Endothelial cell of umbilical vein (primary cell): ENCODE data around the gene DIP2A. TPM values are rescaled to one million over a fixed set of nuclear protein-coding genes. Genes with fewer than 3 reads are reported as not detected.

ENCODE experiments used
- BruUV-seq: library from RNA; stranded (reverse); fragments of 400-500 nt; replicated peaks from 2 replicates; lab custom pipeline; 2021; lab: Mats Ljungman, UMichigan
- CTCF ChIA-PET: fragments of 300-600, 350-600 bp; sonication (Branson Sonifier 250); formaldehyde crosslinking; loops from one replicate; lab custom pipeline; 2021; ENCODE audit warnings: antibody characterized with exemption, inconsistent platforms; lab: Charles Lee
- POLR2A ChIA-PET: fragments of 300-600, 350-600 bp; sonication (Branson Sonifier 250); formaldehyde crosslinking; loops from one replicate; lab custom pipeline; 2021; ENCODE audit warnings: antibody characterized with exemption, inconsistent platforms; lab: Charles Lee
- DNase-seq: peaks from one replicate; pipeline ENCODE4 v3.0.0-alpha.2; 2011; ENCODE audit warnings: low read depth, low spot score
- FAIRE-seq: peaks from 2 replicates; lab custom pipeline; 2011; peaks lifted over from hg19 to GRCh38; lab: Jason Lieb, UNC
- H2AFZ ChIP-seq: 2 replicates; pipeline ENCODE4 v1.6.0; 2012; ENCODE audit warnings: low read depth, low read length, control low read depth, inconsistent platforms
- H3K27ac ChIP-seq: 2 replicates; pipeline ENCODE4 v1.5.1; 2011; ENCODE audit warnings: low read depth, mild to moderate bottlenecking, control low read depth, low read length, moderate library complexity; ENCODE audit not compliant: insufficient read depth
- H3K27me3 ChIP-seq, 2 experiments: 2 replicates each; pipeline versions ENCODE4 v1.6.0 to v1.6.1; 2011; ENCODE audit warnings: low read length in 2 of 2, mixed read lengths in 1 of 2; ENCODE audit not compliant: control insufficient read depth in 2 of 2, insufficient read depth in 2 of 2
- H3K36me3 ChIP-seq, 2 experiments: 2 replicates in 1 of 2; 3 replicates in 1 of 2; pipeline ENCODE4 v1.5.1; 2011; ENCODE audit warnings: low read length in 2 of 2, mild to moderate bottlenecking in 1 of 2, moderate library complexity in 1 of 2; ENCODE audit not compliant: control insufficient read depth in 2 of 2, insufficient read depth in 2 of 2; ENCODE audit errors: extremely low read depth in 1 of 2
- H3K4me1 ChIP-seq: 3 replicates; pipeline ENCODE4 v1.5.1; 2011; ENCODE audit warnings: mild to moderate bottlenecking, low read length; ENCODE audit not compliant: control insufficient read depth, insufficient read depth; ENCODE audit errors: extremely low read depth
- H3K4me2 ChIP-seq: 2 replicates; pipeline ENCODE4 v1.6.1; 2011; ENCODE audit warnings: low read length, control low read depth, mixed read lengths; ENCODE audit not compliant: insufficient read depth
- H3K4me3 ChIP-seq, 3 experiments: fragments of 200-600 bp in 1 of 3; sonication (generic), shearing (Covaris generic) in 1 of 3; replicated peaks in 1 of 3; 2 replicates each; pipeline ENCODE4 v1.5.1; 2011 to 2016; ENCODE audit warnings: control low read depth in 3 of 3, low read length in 3 of 3, mild to moderate bottlenecking in 2 of 3, inconsistent platforms in 1 of 3, low read depth in 1 of 3, moderate library complexity in 1 of 3; ENCODE audit not compliant: insufficient read depth in 1 of 3
- H3K79me2 ChIP-seq: 2 replicates; pipeline ENCODE4 v1.6.0; 2012; ENCODE audit warnings: low read length, inconsistent platforms; ENCODE audit not compliant: control insufficient read depth, insufficient read depth
- H3K9ac ChIP-seq: replicated peaks from 2 replicates; pipeline ENCODE3; 2011; ENCODE audit warnings: low read length, control low read depth; ENCODE audit not compliant: insufficient read depth; ENCODE audit errors: extremely low read depth
- H3K9me1 ChIP-seq: replicated peaks from 3 replicates; pipeline ENCODE4 v1.6.0; 2011; ENCODE audit warnings: mild to moderate bottlenecking, low read length; ENCODE audit not compliant: control insufficient read depth, insufficient read depth; ENCODE audit errors: extremely low read depth
- H3K9me3 ChIP-seq: replicated peaks from 2 replicates; pipeline ENCODE4 v1.5.1; 2012; ENCODE audit warnings: low read length, inconsistent platforms; ENCODE audit not compliant: control insufficient read depth, insufficient read depth
- H4K20me1 ChIP-seq: replicated peaks from 2 replicates; pipeline ENCODE3; 2011; ENCODE audit warnings: mild to moderate bottlenecking, low read length; ENCODE audit not compliant: control insufficient read depth, insufficient read depth; ENCODE audit errors: extremely low read depth
- EZH2 ChIP-seq: IDR thresholded peaks from 2 replicates; pipeline ENCODE4 v1.6.1; 2012; ENCODE audit warnings: borderline replicate concordance, low read depth, mild to moderate bottlenecking, moderate library complexity, low read length, inconsistent platforms; ENCODE audit not compliant: severe bottlenecking
- FOS ChIP-seq: IDR thresholded peaks from 2 replicates; pipeline ENCODE4 v1.6.1; 2011; ENCODE audit warnings: mild to moderate bottlenecking, low read length, moderate library complexity, borderline replicate concordance; ENCODE audit not compliant: insufficient read depth
- GATA2 ChIP-seq: IDR thresholded peaks from 2 replicates; pipeline ENCODE4 v1.7.0; 2011; ENCODE audit warnings: low read depth, mild to moderate bottlenecking, moderate library complexity, mixed read lengths, low read length; ENCODE audit not compliant: insufficient read length, insufficient read depth
- JUN ChIP-seq: IDR thresholded peaks from 2 replicates; pipeline ENCODE4 v1.6.1; 2011; ENCODE audit warnings: borderline replicate concordance, low read depth; ENCODE audit not compliant: insufficient read length, insufficient read depth
- MYC ChIP-seq: IDR thresholded peaks from one replicate; pipeline ENCODE4 v1.6.1; 2011; ENCODE audit warnings: mild to moderate bottlenecking, low read depth, low read length
- POLR2A ChIP-seq: IDR thresholded peaks from 2 replicates; pipeline ENCODE4 v1.6.1; 2012; ENCODE audit warnings: low read depth, mild to moderate bottlenecking, control low read depth, low read length
- POLR2AphosphoS5 ChIP-seq: IDR thresholded peaks from 2 replicates; pipeline ENCODE4 v1.6.1; 2012; ENCODE audit warnings: low read depth, mild to moderate bottlenecking, control low read depth, low read length, moderate library complexity; ENCODE audit not compliant: insufficient read depth
- dilution Hi-C: fragments of 300-500 bp; cut with MboI; formaldehyde crosslinking; loops from one replicate; pipeline ENCODE4 v1.15.0; 2019; ENCODE audit warnings: low sequenced_read_pairs; ENCODE audit not compliant: extremely low pct_ligation_motif_present
- intact Hi-C: fragments of 100-400 bp; cut with micrococcal nuclease; formaldehyde crosslinking; loops from one replicate; pipeline ENCODE4 v1.10.0; 2022
- polyA plus RNA-seq, 4 experiments: library from polyadenylated mRNA; depleted of rRNA in 3 of 4; stranded (reverse) in 3 of 4; unstranded in 1 of 4; fragments of >200 nt; gene quantifications; 2 replicates each; pipeline versions ENCODE4 v1.2.1 to v1.2.3, GENCODE V29; 2011 to 2012; ENCODE audit warnings: missing spikeins in 1 of 4
- total RNA-seq: library from RNA; stranded (reverse); gene quantifications from 2 replicates; pipeline ENCODE4 v1.2.3, GENCODE V29; 2021
- TF ChIP-seq, protein P1 (sequence below): IDR thresholded peaks from 2 replicates; pipeline ENCODE4 v1.6.1; 2011; ENCODE audit not compliant: insufficient read depth, insufficient read length
- TF ChIP-seq, protein P2 (sequence below), 2 donors: IDR thresholded peaks; 1 replicate in 1 of 2; 2 replicates in 1 of 2; pipeline ENCODE4 v1.5.1; 2011; ENCODE audit warnings: low read length in 2 of 2, mild to moderate bottlenecking in 2 of 2, moderate library complexity in 2 of 2, control low read depth in 1 of 2, inconsistent platforms in 1 of 2, low read depth in 1 of 2; ENCODE audit not compliant: insufficient read depth in 1 of 2; ENCODE audit errors: extremely low read depth in 1 of 2

The DIP2A gene
- total and polyA plus RNA-seq, 2 donors (not counting 3 experiments of a cell fraction or from before 2014, with no cell fraction given): 34.5 to 62.1 TPM

GRCh38 chr21:46434322-46434958 is 24.3 kb upstream of the DIP2A start:
- no peaks in the 10 kb centered on the region for H4K20me1 ChIP-seq
- no peak overlapping the region for H2AFZ ChIP-seq
- TF ChIP-seq JUN (no peak), MYC (no peak), FOS (no peak), POLR2AphosphoS5 (no peak), EZH2 (no peak), POLR2A (no peak), GATA2 (no peak)
- TF ChIP-seq, protein P1, sequence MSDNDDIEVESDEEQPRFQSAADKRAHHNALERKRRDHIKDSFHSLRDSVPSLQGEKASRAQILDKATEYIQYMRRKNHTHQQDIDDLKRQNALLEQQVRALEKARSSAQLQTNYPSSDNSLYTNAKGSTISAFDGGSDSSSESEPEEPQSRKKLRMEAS: no peak
- H3K27ac ChIP-seq: no peak overlapping the region
- H3K4me3 ChIP-seq: no peak overlapping the region
- ChIA-PET POLR2A (interaction anchor here (0.5 kb wide), 1 partner anchor 60 kb away, joined by 5 read pairs; no protein-coding TSS in a partner anchor), CTCF (no interaction called here)
- FAIRE-seq (no peak), DNase-seq (no peak)
- H3K27me3 ChIP-seq: no peaks in the 10 kb centered on the region
- H3K79me2 ChIP-seq: no peaks in the 10 kb centered on the region
- no peaks in the 10 kb centered on the region for H3K9me1 ChIP-seq
- no peak overlapping the region for H3K9ac ChIP-seq
- H3K4me1 ChIP-seq: no peaks in the 10 kb centered on the region
- no TSS peak for BruUV-seq
- no peak overlapping the region for H3K4me2 ChIP-seq
- peaks cover 6 to 42% of the 10 kb centered on the region in 2 experiments for H3K36me3 ChIP-seq
- intact Hi-C loops: no loop called here
- dilution Hi-C loops: no loop called here
- H3K9me3 ChIP-seq: no peaks in the 10 kb centered on the region

DNA sequence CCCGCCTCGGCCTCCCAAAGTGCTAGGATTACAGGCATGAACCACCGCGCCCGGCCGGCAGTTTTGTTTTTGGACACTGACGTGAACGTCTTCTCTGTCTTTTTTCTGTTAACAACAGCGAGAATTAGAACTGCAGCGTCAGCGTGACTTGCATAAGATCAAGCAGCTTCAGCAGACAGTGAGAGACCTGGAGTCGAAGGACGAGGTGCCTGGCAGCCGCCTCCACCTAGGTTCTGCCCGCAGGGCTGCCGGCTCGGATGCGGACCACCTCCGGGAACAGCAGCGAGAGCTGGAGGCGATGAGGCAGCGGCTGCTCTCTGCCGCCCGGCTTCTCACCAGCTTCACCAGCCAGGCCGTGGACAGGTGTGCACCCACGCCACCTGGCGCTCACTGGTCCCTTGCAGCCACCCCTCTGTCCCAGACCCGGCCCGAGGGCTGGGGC is 22.9 kb upstream of the DIP2A start:
- TF ChIP-seq, protein P2, sequence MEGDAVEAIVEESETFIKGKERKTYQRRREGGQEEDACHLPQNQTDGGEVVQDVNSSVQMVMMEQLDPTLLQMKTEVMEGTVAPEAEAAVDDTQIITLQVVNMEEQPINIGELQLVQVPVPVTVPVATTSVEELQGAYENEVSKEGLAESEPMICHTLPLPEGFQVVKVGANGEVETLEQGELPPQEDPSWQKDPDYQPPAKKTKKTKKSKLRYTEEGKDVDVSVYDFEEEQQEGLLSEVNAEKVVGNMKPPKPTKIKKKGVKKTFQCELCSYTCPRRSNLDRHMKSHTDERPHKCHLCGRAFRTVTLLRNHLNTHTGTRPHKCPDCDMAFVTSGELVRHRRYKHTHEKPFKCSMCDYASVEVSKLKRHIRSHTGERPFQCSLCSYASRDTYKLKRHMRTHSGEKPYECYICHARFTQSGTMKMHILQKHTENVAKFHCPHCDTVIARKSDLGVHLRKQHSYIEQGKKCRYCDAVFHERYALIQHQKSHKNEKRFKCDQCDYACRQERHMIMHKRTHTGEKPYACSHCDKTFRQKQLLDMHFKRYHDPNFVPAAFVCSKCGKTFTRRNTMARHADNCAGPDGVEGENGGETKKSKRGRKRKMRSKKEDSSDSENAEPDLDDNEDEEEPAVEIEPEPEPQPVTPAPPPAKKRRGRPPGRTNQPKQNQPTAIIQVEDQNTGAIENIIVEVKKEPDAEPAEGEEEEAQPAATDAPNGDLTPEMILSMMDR (IDR thresholded peaks at IDR 0.05; ENCODE audit: extremely low read depth in 1 of 2, insufficient read depth in 1 of 2, low read depth in 1 of 2, low read length in 2 of 2): no peak
- no peak for TF ChIP-seq JUN
- TF ChIP-seq GATA2: no peak
- TF ChIP-seq EZH2: no peak
- TF ChIP-seq POLR2A: no peak
- TF ChIP-seq POLR2AphosphoS5: no peak
- TF ChIP-seq FOS: no peak
- TF ChIP-seq, protein P1: no peak
- TF ChIP-seq MYC: no peak
- FAIRE-seq: no peak
- H4K20me1 ChIP-seq: no peaks in the 10 kb centered on the region
- POLR2A ChIA-PET: no interaction called here
- H3K9me3 ChIP-seq: no peaks in the 10 kb centered on the region
- H3K79me2 ChIP-seq: no peaks in the 10 kb centered on the region
- CTCF ChIA-PET: no interaction called here
- no peak overlapping the region for H3K4me2 ChIP-seq
- peaks cover 11 to 34% of the 10 kb centered on the region in 2 experiments for H3K36me3 ChIP-seq
- H3K27me3 ChIP-seq: no peaks in the 10 kb centered on the region
- BruUV-seq: no TSS peak
- H3K9ac ChIP-seq: no peak overlapping the region
- no peak overlapping the region for H2AFZ ChIP-seq
- no peak for DNase-seq
- no peaks in the 10 kb centered on the region for H3K9me1 ChIP-seq
- no peak overlapping the region for H3K27ac ChIP-seq
- dilution Hi-C loops (no loop called here), intact Hi-C loops (no loop called here)
- no peak overlapping the region for H3K4me3 ChIP-seq
- H3K4me1 ChIP-seq: no peaks in the 10 kb centered on the region
